NT2/D1 (cell line): ENCODE results near the gene AQP1.
A peak's percentile ranks its signal among the peaks of the same experiment; 100 is the strongest.

Source experiments
- DNase-seq: peaks from one replicate; pipeline ENCODE4 v3.0.0-alpha.2; 2011; ENCODE audit warnings: low read depth, low spot score
- H3K27me3 ChIP-seq: 2 replicates; pipeline ENCODE4 v1.6.0; 2011; ENCODE audit warnings: mild to moderate bottlenecking; ENCODE audit not compliant: insufficient read length, insufficient read depth
- H3K36me3 ChIP-seq: 2 replicates; pipeline ENCODE4 v1.6.1; 2011; ENCODE audit warnings: mild to moderate bottlenecking, low read length, mixed read lengths; ENCODE audit not compliant: insufficient read depth, insufficient read length
- H3K4me1 ChIP-seq: 2 replicates; pipeline ENCODE4 v1.5.1; 2011; ENCODE audit not compliant: insufficient read depth, insufficient read length
- H3K4me3 ChIP-seq: 2 replicates; pipeline ENCODE4 v1.5.1; 2011; ENCODE audit warnings: low read depth; ENCODE audit not compliant: insufficient read length
- H3K9ac ChIP-seq: 2 replicates; pipeline ENCODE4 v1.6.0; 2011; ENCODE audit warnings: low read depth; ENCODE audit not compliant: insufficient read length
- H3K9me3 ChIP-seq: 2 replicates; pipeline ENCODE4 v1.5.1; 2011; ENCODE audit warnings: mild to moderate bottlenecking, low read length; ENCODE audit not compliant: insufficient read depth
- SUZ12 ChIP-seq: IDR thresholded peaks from 2 replicates; pipeline ENCODE4 v1.6.1; 2011; ENCODE audit not compliant: insufficient read length, insufficient read depth; ENCODE audit errors: extremely low read depth
- YY1 ChIP-seq: IDR thresholded peaks from 2 replicates; pipeline ENCODE4 v1.6.1; 2011; ENCODE audit not compliant: insufficient read length, insufficient read depth
- ZNF274 ChIP-seq: IDR thresholded peaks from 2 replicates; pipeline ENCODE4 v1.6.1; 2011; ENCODE audit warnings: mild to moderate bottlenecking, low read depth, low read length

The AQP1 gene

GRCh38 chr7:30937416-30937815 is 25.8 kb downstream of the AQP1 start:
- H3K4me3 ChIP-seq = no peak overlapping the region
- H3K4me1 ChIP-seq = peaks cover 24% of the 10 kb centered on the region
- H3K27me3 ChIP-seq = peaks cover 5% of the 10 kb centered on the region
- H3K9ac ChIP-seq = no peak overlapping the region
- DNase-seq = no peak
- H3K36me3 ChIP-seq = no peaks in the 10 kb centered on the region
- H3K9me3 ChIP-seq = no peaks in the 10 kb centered on the region
- TF ChIP-seq YY1 (no peak), ZNF274 (no peak), SUZ12 (no peak)

DNA sequence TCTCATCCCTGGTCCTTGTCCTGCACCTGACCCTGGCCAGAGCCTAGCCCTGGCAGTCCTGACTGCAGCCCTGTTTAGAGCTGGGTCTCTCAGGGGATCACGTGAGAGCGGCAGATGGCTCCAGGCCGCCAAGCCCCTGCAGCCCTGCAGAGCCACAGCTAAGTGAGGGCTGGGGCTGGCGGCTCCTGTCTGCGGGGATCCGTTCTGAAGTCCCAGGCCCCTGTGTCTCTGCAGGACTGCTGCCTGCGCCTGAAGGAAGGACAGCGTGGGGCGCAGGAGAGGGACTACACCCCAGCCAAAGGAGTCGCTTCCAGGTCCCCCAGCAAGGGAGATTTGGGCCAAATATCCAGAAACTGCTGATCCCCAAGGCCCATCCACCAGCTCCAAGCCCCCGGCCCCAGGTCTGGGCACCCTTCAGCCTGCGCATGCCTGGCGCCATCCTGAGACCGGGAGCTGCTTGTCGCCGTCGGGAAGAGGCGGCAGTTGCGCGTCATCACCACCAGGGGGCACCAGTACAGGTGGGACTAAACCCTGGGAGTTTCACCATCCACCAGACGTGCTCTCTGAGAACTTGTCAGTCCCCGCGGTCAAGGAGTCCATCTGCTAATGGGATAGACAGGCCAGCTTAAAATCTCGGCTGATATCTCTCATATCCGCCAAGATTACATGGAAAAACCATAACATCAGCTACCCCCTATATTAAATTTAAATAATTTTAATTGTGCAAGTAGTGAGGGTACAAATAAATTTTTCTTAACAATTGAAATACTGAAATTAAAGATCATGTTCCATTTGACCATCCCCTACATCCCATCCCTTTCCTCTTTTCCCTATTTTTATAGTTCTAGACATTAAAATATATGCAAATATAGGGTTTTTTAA is 27.0 kb downstream of the AQP1 start:
- peak; percentile 95 for DNase-seq
- TF ChIP-seq SUZ12 (no peak), YY1 (no peak), ZNF274 (no peak)
- no peaks in the 10 kb centered on the region for H3K27me3 ChIP-seq
- peak overlapping the region; percentile 39 for H3K4me3 ChIP-seq
- H3K9me3 ChIP-seq = no peaks in the 10 kb centered on the region
- H3K36me3 ChIP-seq = no peaks in the 10 kb centered on the region
- H3K4me1 ChIP-seq = peaks cover 11% of the 10 kb centered on the region
- peak overlapping the region; percentile 90 for H3K9ac ChIP-seq

DNA sequence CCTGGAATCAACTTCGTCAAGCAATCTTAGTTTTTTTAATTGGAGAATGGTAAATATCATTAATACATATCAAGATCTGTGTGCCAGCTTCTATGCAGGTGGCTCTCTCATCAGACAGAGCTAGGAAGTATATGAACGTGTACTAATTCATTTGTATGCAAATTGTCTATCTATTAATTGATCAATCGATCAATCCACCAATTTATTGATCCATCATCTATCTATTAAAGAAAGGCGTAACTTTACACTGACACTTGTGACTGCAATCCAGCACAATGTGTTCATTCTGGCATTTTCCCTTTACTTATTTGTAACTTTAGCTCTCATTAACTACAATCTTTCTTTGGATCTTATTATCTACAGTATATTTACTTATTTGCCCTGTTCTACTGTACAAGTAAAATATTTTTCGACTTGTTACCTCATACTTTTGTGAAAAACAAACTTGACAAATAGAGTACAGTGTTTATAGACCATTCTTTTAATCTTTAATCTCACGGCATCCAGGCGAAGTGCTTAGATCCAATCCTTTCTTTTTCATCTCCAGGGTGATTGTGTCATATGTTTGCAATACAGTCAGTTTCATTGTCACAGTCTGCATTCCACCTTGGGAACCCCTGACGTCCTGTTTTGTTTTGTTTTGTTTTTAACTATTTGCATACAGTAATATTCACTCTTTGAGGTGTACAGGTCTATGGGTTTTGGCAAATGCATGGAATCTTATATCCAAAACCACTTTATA is 30.1 kb downstream of the AQP1 start:
- TF ChIP-seq YY1 = no peak
- TF ChIP-seq SUZ12 = no peak
- TF ChIP-seq ZNF274 = no peak
- H3K36me3 ChIP-seq = no peaks in the 10 kb centered on the region
- peaks cover 9% of the 10 kb centered on the region for H3K9me3 ChIP-seq

GRCh38 chr7:30950197-30950596 is 38.5 kb downstream of the AQP1 start:
- Histone ChIP-seq H3K4me3 (no peak overlapping the region), H3K27me3 (peaks cover 3% of the 10 kb centered on the region), H3K9me3 (peaks cover 9% of the 10 kb centered on the region), H3K9ac (no peak overlapping the region), H3K36me3 (no peaks in the 10 kb centered on the region), H3K4me1 (no peaks in the 10 kb centered on the region)
- TF ChIP-seq YY1 = no peak
- TF ChIP-seq SUZ12 = no peak
- no peak for TF ChIP-seq ZNF274
- DNase-seq = no peak

More for the DNA sequence above, 30.1 kb downstream of the AQP1 start:
- peaks cover 4% of the 10 kb centered on the region for H3K4me1 ChIP-seq
- H3K9ac ChIP-seq = no peak overlapping the region
- DNase-seq = no peak
- H3K4me3 ChIP-seq = no peak overlapping the region
- H3K27me3 ChIP-seq = no peaks in the 10 kb centered on the region

DNA sequence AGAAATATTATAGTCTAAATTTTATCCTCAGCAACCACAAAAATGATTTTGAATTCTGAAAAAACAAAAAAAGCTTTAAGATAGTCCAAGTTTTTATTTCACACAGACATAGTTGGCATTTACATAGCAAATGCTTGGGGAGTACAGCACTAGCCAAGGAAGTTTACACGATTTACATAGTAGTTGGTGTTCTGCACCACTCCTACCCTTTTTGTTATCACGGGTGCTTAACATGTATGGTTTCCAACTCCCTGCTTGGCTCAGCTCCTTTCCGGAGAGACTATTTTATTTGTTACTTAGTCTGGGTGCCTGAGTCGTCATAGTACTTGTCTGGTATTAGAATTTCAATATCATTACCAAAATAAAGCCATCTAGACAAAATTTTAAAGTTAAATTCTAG is 43.3 kb downstream of the AQP1 start:
- no peak for DNase-seq
- Histone ChIP-seq H3K4me3 (no peak overlapping the region), H3K4me1 (no peaks in the 10 kb centered on the region), H3K9ac (no peak overlapping the region), H3K27me3 (no peaks in the 10 kb centered on the region), H3K36me3 (no peaks in the 10 kb centered on the region), H3K9me3 (peaks cover 19% of the 10 kb centered on the region)
- TF ChIP-seq YY1 (no peak), SUZ12 (no peak), ZNF274 (no peak)

DNA sequence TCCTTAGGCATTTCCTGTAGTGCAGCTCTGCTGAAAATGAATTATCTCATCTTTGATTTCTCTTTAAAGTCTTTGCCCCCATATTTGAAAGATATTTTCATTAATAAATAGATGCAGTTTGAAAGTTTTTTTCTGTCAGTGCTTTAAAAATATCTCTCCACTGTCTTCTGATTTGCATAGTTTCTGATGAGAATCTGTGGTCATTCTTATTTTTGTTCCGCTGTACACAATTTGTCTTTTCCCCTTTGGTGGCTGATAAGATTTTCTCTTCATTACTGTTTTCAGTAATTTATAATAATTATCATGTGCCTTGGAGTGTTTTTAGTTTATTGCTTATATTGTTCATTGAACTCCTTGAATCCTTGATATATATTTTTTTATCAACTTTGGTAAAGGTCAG is 45.1 kb downstream of the AQP1 start:
- Histone ChIP-seq H3K9ac (no peak overlapping the region), H3K36me3 (no peaks in the 10 kb centered on the region), H3K4me1 (no peaks in the 10 kb centered on the region), H3K27me3 (no peaks in the 10 kb centered on the region), H3K9me3 (peaks cover 19% of the 10 kb centered on the region), H3K4me3 (no peak overlapping the region)
- no peak for DNase-seq
- no peak for TF ChIP-seq ZNF274
- no peak for TF ChIP-seq YY1
- no peak for TF ChIP-seq SUZ12

GRCh38 chr7:30963842-30964241 is 52.2 kb downstream of the AQP1 start, which contains the start of gene GHRHR:
Gene GHRHR, plus strand, starts transcription at chr7:30963953. Its CDS starts 116 bp downstream, at chr7:30964069.
- Histone ChIP-seq H3K9ac (no peak within 1 kb of the TSS), H3K36me3 (no peaks in the 10 kb centered on the region), H3K9me3 (no peaks in the 10 kb centered on the region), H3K4me3 (no peak within 1 kb of the TSS), H3K27me3 (peaks cover 4% of the 10 kb centered on the region), H3K4me1 (no peaks in the 10 kb centered on the region)
- no peak for DNase-seq
- no peak for TF ChIP-seq SUZ12
- TF ChIP-seq YY1 = no peak
- TF ChIP-seq ZNF274 = no peak
